ENCODE measurements around the gene BCAS4. TPM values are rescaled to one million over a fixed set of nuclear protein-coding genes. Genes with fewer than 3 reads are reported as not detected.
"Not testable (repeated sequence)": the region's sequence is repeated elsewhere in the genome, so short reads cannot be mapped to it uniquely, and the experiment has no call there.

Gene BCAS4
- total RNA-seq, 1 experiment from 2014 or later, result 15.4 TPM

DNA sequence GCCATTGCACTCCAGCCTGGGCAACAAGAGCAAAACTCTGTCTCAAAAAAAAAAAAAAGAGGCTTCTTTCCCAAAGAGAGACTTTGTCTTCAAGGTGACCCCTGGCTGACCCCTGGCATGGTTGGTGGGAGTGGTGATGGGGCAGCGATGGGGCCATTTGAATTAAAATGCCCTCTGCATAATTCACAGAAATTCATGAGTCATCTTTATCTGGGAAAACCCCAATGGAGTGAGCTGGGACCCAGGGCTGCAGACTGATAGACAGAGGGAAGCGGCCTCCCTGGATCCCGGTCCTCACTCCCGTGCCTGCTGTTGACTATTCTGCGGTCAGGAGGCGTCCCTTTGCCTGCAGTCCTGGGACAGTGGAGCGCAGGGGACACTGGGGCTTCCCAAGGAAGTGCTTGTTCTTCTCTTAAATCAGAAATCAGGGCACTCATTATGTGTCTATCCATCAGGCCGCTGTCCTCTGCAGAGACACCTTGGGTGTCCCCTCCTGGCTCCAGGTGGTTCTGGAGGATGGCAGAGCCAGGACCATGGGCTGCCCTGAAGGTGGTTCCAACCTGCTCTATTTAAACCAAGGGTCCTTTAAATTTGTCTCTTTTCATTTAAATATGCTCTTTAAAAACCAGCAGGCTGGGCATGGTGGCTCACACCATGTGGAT is 23.3 kb upstream of the BCAS4 start:
- DNase-seq (ENCODE audit: low read depth), result peak; percentile 90

DNA sequence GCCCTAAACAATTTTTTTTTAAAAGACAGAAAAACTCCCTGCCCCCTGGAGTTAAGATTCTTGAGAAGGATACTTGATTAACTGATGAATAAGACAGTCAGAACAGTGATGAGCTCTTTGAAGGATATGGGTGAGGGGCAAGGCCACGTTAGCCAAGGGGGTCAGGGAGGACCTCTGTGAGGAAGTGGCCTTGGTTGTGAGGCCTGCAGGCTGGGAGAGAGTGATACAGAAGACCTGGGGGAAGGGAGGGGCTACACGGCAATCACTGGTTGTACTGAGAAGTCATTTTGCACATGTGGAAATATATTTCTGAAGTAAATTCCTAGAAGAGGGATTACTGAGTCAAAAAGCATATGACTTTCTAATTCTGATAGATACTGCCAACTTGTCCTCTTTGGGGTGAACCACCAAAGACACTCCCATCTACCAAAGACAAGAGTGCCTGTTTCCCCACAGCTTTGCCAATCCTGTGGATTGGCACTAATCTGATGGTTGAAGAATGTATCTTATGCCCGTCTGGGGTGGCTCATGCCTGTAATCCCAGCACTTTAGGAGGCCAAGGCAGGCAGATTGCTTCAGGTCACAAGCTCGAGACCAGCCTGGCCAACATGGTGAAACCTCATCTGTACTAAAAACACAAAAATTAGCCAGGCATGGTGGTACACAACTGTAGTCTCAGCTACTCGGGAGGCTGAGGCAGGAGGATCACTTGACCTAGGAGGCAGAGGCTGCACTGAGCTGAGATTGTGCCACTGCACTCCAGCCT is 22.3 kb upstream of the BCAS4 start:
- DNase-seq (ENCODE audit: low read depth), result no peak

DNA sequence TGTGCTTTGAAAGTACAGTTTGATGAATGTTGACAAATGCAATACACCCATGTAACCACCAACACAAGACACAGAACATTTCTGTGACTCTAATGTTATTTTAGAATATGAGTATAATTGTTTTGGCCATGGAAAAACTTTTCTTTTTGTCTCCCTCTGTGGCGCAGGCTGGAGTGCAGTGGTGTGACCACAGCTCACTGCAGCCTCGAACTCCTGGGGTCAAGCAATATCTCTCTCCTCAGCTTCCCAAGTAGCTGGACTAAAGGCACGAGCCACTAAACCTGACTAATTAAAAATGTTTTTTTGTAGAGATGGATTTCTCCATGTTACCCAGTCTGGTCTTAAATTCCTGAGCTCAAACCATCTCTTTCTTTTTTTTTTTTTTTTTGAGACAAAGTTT is 20.3 kb upstream of the BCAS4 start:
- DNase-seq (ENCODE audit: low read depth), result no peak

DNA sequence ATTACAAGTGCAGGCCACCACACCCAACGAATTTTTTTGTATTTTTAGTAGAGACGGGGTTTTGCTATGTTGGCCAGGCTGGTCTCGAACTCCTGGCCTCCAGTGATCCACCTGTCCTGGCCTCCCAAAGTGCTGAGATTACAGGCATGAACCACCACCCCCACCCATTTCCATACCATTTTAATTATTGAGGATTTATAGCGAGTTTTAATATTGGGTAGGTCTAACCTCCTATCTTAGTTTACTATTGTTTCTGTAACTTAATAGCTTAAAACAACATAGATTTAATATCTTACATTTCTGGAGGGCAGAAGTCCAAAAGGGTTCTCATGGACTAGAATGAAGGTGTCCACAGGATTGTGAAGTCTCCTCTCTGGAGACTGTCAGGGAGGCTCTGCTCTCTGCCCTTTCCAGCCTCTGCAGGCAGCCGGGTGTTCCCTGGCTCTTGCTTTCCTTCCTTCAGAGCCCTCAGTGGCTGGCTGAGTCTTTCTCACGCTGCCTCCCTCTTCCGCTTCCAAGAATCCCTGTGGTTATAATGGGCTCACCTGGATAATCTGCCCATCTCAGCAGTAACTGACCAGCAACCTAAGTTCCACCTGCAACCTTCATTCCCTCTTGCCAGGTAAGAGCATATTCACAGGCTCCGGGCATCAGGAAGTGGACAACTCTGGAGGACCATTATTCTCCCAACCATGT is 18.6 kb upstream of the BCAS4 start:
- no peak for DNase-seq (ENCODE audit: low read depth)

DNA sequence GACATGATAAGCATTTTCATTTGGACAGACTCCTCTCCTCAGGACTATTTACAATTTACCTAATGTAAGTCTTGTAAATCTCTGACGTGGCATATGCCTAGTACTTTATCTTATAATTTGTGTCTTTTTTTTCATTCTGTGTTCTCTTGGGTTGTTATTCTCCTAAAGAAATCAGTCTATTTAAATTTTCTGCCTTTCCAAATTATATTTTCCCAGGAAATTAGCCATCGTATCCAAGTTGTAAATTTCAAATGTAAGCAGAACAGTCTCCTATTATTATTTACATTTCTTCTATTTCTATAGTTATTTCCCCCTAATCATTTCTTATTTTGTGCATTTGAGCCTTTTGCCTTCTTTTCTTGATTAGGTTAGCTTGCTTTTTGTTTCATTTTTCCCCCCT is 17.5 kb upstream of the BCAS4 start:
- DNase-seq (ENCODE audit: low read depth), result no peak

DNA sequence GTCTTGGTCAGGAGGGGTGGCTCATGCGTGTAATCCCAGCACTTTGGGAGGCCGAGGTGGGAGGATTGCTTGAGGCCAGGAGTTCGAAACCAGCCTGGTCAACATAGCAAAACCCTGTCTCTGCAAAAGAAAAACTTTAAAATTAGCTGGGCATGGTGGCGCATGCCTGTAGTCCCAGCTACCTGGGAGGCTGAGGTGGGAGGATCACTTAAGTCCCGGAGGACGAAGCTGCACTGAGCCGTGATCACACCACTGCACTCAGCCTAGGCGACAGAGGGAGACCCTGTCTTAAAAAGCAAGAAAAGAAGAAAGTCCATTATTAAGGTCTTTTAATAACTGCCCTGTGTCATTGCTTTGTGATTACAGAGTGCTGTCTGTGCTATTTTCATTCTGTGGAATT is 15.9 kb upstream of the BCAS4 start:
- not testable (repeated sequence) for DNase-seq (ENCODE audit: low read depth)

DNA sequence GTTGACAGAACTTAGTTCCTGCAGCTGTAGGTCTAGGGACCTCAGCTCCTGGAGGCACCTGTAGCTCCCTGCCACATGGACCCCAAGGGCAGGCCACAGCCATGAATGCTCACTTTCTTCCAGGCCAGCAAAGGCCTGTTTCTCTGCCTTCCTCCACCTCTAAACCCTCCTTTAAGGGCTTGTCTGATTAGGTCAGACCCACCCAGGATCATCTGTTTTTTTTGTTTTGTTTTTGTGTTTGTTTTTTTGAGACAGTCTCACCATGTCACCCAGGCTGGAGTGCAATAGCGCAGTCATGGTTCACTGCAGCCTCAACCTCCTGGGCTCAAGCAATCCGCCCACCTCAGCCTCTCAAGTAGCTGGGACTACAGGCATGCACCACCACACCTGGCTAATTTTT is 11.5 kb upstream of the BCAS4 start:
- no peak for DNase-seq (ENCODE audit: low read depth)

DNA sequence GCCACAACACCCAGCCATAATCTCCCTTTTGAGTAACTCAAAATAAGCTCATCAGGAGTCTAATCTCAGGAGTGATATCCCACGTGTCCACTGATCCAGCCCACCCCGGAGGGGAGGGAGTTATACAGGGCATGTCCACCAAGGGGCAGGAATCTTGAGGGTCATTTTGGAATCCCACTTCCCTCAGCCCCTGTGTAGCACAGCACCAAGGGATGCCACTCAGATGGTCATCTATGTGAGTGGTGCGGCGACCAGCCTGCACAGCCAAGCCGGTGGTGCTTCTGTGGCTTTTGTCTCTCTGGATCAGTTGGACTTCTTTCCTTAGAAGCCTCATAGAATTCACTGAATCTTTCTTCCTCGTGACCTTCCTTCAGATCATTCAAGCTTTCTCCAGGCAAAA is 11.0 kb upstream of the BCAS4 start:
- no peak for DNase-seq (ENCODE audit: low read depth)

DNA sequence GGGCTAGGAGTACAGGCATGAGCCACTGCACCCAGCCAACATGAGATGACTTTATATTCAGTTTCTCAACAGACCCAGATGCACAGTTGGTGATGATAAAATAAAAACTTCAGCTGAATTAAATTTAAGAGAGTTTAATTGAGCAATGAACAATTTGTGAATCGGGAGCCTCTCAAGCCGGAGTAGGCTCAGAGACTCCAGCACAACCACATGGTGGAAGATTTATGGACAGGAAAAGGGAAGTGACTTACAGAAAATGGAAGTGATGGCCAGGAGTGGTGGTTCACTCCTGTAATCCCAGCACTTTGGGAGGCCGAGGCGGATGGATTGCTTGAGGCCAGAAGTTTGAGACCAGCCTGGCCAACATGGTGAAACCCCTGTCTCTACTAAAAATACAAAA is 10.4 kb upstream of the BCAS4 start:
- DNase-seq (ENCODE audit: low read depth), result no peak

DNA sequence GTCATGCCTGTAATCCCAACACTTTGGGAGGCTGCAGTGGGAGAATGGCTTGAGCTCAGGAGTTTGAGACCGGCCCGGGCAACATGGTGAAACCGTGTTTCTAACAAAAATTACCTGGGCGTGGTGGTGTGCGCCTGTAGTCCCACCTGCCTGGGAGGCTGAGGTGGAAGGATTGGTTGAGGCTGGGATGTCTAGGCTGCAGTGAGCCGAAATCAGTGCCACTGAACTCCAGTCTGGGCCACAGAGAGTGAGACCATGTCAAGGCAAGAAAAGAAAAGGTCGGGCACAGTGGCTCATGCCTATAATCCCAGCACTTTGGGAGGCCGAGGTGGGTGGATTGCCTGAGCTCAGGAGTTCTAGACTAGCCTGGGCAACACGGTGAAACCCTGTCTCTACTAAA is 8.2 kb upstream of the BCAS4 start:
- no peak for DNase-seq (ENCODE audit: low read depth)

DNA sequence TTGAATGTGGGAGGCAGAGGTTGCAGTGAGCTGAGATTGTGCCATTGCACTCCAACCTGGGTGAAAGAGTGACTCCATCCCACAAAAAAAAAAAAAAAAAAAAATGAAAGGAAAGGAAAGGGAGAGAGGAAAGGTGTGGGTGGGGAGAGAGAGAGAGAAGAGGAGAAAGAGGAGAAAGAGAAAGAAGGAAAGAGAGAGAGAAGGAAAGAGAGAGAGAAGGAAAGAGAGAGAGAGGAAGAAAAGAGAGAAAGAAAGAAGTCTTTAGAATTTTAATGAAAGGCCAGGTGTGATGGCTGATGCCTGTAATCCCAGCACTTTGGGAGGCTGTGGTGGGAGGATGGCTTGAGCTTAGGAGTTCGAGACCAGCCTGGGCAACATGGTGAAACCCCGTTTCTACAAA is 7.7 kb upstream of the BCAS4 start:
- DNase-seq (ENCODE audit: low read depth), result no peak

DNA sequence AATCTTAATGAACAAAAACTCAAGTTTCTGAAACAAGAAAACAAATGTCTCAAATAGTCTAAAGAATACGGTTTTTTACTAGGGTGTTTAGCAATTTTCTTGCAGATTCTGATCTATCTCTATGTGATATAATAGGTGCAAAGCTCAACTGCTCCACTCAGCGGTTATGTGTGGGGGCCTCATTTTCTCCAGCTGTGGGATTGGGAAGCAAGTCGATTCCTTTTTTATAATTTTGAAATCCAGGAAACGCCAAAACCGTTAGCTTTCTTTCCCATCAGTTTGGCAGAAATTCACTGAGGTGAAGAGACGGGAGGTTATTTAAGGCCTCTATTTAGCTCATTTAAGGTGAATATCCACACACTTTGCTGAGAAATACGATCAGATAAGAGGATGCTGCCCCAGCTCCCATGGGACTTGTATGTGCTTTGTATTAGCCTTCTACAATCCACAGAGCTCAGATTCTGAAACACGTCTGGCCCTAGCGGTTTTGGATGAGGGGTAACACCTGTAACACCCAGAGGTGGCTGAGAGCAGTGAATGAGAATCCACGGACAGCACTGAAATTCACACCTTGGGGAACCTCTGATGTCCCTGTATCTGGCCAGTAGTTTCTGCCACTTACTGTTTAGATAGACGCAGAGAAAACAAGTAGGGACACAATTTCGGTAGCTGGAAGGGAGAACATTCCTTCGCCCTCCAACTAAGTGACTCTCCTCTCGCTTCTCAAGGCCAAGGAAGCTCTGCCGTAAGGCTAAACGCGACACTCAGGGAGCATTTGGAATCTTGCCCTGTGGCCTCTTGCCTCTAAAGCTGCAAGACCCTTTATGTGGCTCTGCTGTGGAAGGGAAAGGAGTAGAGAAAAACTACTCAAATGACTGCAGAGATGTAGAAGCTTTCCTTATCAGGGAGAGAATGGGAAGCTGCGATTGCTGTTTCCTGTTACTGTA is 6.5 kb upstream of the BCAS4 start:
- peak; percentile 88 for DNase-seq (ENCODE audit: low read depth)

DNA sequence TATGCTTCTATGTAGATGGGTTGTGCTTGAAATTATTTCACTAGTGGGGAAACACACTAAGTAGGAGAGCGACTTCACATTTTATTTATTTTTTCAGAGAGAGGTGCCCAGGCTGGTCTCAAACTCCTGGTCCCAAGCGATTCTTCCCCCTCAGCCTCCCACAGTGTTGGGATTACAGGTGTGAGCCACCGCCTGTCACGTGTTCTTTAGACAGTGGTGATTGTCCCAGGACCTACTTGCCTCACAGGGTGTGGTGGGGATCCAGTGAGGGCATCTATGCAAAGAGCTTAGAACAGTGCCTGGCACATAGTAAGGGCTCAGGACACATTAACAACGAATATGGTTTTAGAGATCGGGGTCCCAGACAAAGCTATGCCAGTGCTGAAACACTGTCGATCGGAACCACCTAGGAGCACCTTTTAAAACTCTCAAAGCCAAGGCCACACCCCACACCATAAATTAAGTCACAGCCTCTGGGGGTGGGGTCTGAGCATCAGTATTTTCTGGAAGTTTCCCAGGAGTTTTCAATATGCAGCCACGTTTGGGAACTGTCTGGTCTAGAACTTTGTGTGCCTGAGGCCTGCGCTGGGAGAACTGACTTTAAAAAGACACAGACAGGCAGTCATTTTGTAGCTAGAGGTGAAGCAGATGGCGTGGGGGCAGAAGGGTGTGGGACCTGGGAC is 4.8 kb upstream of the BCAS4 start:
- DNase-seq (ENCODE audit: low read depth), result no peak

DNA sequence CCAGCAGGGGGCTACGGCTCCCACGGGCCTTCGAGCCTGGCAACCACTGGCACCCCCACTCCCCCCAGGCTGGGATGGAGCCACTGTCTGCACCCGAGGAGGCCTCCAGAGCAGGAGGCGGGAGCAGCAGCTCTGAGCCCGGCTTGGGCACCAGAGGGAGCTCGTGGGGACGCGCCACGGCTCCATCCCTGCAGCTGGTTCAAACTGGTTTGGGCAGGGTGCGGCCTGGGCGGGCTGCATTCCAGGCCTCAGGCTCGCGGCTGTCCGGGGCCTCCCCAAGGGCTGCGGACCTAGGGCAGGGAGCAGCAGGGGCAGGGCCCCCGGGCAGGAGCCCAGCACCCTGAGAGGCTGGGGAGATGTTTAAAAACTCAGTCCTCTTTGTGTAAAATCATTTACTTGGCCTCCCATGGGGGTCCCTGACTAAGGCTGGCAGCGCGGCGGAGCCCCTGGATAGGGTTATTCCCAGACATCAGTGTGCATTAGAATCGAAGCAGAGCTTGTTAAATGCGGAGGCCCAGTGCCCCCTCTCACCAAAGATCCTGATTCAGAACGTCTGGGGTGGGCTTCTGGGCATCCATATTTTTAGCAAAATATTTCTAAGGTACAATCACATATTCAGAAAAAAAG is 4.1 kb upstream of the BCAS4 start:
- peak; percentile 93 for DNase-seq (ENCODE audit: low read depth)

DNA sequence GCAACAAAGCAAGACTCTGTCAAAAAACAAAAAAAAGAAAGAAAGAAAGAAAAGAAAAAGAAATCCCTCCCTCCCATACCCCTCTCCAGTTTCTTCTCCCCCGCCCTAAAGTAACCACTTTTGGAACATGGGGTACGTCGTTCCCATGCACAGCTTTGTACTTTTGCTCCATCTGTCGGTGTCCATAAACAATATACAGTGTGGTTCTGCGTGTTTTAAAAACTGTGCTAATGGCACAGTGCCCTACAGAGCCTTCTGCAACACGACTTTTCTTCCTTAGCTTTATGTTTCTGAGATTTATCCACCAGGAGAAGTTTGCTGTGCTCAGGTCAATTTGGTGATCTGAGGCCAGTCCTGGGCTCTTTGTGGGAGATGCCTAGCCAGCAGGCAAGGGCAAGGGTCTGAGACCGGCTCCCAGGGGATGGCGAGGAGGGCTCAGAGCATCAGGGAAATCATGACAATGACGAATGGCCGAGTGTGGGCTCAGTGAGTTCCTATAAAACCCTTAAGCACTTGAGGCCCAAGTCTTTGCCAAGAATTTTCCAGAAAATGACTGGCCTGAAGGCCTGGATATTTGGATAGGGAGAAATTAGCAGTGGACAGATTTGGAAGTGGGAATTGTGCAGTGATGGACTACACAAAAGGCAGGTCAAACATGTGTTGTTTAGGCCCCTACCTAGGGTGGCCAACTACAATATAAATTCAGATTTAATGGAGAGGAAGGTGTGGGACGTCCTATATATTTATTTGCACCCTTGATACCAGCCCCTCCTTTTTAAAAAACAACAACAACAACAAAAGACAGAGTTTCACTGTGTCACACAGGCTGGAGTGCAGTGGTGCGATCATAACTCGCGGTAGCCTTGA is 1.9 kb upstream of the BCAS4 start:
- no peak for DNase-seq (ENCODE audit: low read depth)

DNA sequence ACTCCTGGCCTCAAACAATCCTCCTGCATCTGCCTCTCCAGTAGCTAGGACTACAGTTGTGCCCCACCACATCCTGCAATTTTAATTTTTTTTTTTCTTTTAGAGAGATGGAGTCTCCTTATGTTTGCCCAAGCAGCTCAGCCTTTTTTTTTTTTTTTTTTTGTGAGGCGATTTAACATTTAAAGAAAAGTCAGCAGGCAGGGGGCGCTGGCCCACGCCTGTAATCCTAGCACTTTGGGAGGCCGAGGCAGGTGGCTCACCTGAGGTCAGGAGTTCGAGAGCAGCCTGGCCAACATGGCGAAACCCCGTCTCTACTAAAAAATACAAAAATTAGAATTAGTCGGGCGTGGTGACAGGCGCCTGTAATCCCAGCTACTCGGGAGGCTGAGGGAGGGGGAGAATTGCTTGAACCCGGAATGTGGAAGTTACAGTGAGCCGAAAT is 1.3 kb upstream of the BCAS4 start:
- peak; percentile 22 for DNase-seq (ENCODE audit: low read depth)

DNA sequence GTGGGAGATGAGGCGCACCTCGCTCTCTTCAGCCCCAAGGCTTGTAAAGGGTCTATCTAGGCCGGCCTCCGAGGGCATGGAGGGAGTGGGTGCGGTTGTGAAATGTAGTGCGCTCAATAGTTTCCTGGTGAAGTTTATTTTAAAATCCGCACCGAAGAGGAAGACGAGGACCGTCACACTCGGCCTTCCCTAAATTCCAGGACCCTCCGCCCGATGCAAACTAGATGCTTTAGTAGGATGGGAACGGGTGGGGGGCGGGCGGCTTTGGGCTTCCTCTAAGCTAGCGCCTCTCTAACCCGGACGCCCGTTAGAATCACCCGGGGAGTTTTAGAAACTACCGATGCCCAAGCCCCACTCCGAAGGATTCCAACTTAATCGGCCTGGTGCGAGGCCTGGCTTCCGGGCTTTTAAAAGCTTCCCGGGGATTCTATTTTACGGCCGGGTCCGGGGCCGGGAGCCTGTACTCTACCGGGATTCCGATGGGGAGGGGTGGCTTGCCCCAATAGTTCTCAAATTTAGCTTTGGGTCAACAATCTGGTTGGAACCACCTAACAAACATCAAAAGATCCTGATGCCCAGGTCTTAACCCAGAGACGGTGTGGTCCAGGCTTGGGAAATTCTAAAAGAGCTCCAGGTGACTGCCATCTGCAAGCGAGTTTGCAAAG is 548 bp upstream of the BCAS4 start:
- no peak for DNase-seq (ENCODE audit: low read depth)

DNA sequence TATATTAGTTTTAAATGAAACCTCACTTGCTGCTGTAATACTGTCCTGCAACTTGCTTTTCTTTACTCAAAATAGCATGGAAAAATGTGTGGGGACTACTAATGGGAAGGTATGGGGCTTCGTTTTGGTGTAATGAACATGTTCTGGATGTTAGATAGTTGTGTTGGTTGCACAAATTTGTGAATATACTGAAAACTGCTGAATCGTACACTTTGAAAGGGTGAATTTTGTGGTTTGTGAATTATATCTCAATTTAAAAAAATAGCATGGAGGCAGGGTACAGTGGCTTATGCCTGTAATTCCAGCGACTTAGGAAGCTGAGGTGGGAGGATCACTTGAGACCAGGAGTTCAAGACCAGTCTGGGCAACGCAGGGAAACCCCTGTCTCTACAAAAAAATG is 2.3 kb downstream of the BCAS4 start:
- no peak for DNase-seq (ENCODE audit: low read depth)

DNA sequence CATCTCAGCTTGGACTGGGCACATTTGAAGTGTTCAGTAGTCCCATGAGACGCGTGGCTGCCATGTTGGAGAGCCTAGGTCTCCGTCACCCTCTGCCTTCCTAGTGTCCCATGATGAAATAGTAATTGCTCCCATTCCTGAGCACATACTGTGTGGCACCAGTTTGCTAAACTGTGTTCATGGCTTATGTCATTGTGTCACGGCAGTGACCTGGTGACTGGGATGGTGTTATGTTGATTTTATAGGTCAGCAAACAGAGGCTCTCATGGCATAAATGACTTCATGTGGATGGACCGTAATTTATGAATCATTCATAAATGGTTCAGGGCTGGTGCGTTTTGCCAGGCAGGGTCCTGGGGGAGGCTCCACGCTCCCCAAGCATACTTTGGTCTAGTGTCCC is 3.8 kb downstream of the BCAS4 start:
- no peak for DNase-seq (ENCODE audit: low read depth)

Measured in M059J (cell line).